ENCODE data around the gene NPHS1.

The NPHS1 gene

GRCh38 chr19:35789978-35790944 lies 62.0 kb downstream of the NPHS1 start:
- no peak overlapping the region for H3K4me3 ChIP-seq (ENCODE audit: low read length)
- no peaks in the 10 kb centered on the region for H3K4me1 ChIP-seq (ENCODE audit: insufficient read depth, low read length)
- no peak overlapping the region for H3K9ac ChIP-seq (ENCODE audit: low read depth, low read length)
- H3K9me3 ChIP-seq (ENCODE audit: insufficient read depth, low read depth, low read length), result no peaks in the 10 kb centered on the region
- H3K27me3 ChIP-seq (ENCODE audit: insufficient read depth, low read length), result peaks cover 10% of the 10 kb centered on the region
- H3K36me3 ChIP-seq (ENCODE audit: insufficient read depth, low read depth, low read length), result no peaks in the 10 kb centered on the region
- H3K27ac ChIP-seq (ENCODE audit: low read length), result no peak overlapping the region

GRCh38 chr19:35789195-35789977 lies 62.9 kb downstream of the NPHS1 start:
- Histone ChIP-seq H3K9ac (ENCODE audit: low read depth, low read length) (no peak overlapping the region), H3K4me3 (ENCODE audit: low read length) (no peak overlapping the region), H3K9me3 (ENCODE audit: insufficient read depth, low read depth, low read length) (no peaks in the 10 kb centered on the region), H3K4me1 (ENCODE audit: insufficient read depth, low read length) (no peaks in the 10 kb centered on the region), H3K36me3 (ENCODE audit: insufficient read depth, low read depth, low read length) (no peaks in the 10 kb centered on the region), H3K27ac (ENCODE audit: low read length) (no peak overlapping the region), H3K27me3 (ENCODE audit: insufficient read depth, low read length) (peaks cover 8% of the 10 kb centered on the region)

- no peaks in the 10 kb centered on the region for H3K4me1 ChIP-seq (ENCODE audit: insufficient read depth, low read length)
- no peak overlapping the region for H3K4me3 ChIP-seq (ENCODE audit: low read length)
- peaks cover 8% of the 10 kb centered on the region for H3K27me3 ChIP-seq (ENCODE audit: insufficient read depth, low read length)
- no peaks in the 10 kb centered on the region for H3K36me3 ChIP-seq (ENCODE audit: insufficient read depth, low read depth, low read length)
- H3K9me3 ChIP-seq (ENCODE audit: insufficient read depth, low read depth, low read length), result no peaks in the 10 kb centered on the region
- no peak overlapping the region for H3K27ac ChIP-seq (ENCODE audit: low read length)
- H3K9ac ChIP-seq (ENCODE audit: low read depth, low read length), result no peak overlapping the region
These were observed 63.9 kb downstream of the NPHS1 start for GRCh38 chr19:35788205-35788960.

- Histone ChIP-seq H3K4me1 (ENCODE audit: insufficient read depth, low read length) (no peaks in the 10 kb centered on the region), H3K27me3 (ENCODE audit: insufficient read depth, low read length) (peaks cover 8% of the 10 kb centered on the region), H3K9ac (ENCODE audit: low read depth, low read length) (no peak overlapping the region), H3K27ac (ENCODE audit: low read length) (no peak overlapping the region), H3K9me3 (ENCODE audit: insufficient read depth, low read depth, low read length) (no peaks in the 10 kb centered on the region), H3K4me3 (ENCODE audit: low read length) (no peak overlapping the region), H3K36me3 (ENCODE audit: insufficient read depth, low read depth, low read length) (no peaks in the 10 kb centered on the region)
These were observed 65.0 kb downstream of the NPHS1 start for GRCh38 chr19:35787227-35787799.

GRCh38 chr19:35786299-35787160 lies 65.8 kb downstream of the NPHS1 start:
- no peak overlapping the region for H3K4me3 ChIP-seq (ENCODE audit: low read length)
- no peak overlapping the region for H3K9ac ChIP-seq (ENCODE audit: low read depth, low read length)
- peaks cover 8% of the 10 kb centered on the region for H3K27me3 ChIP-seq (ENCODE audit: insufficient read depth, low read length)
- no peaks in the 10 kb centered on the region for H3K9me3 ChIP-seq (ENCODE audit: insufficient read depth, low read depth, low read length)
- H3K27ac ChIP-seq (ENCODE audit: low read length), result no peak overlapping the region
- no peaks in the 10 kb centered on the region for H3K4me1 ChIP-seq (ENCODE audit: insufficient read depth, low read length)
- H3K36me3 ChIP-seq (ENCODE audit: insufficient read depth, low read depth, low read length), result no peaks in the 10 kb centered on the region

- Histone ChIP-seq H3K4me1 (ENCODE audit: insufficient read depth, low read length) (no peaks in the 10 kb centered on the region), H3K4me3 (ENCODE audit: low read length) (peak overlapping the region; percentile 70), H3K36me3 (ENCODE audit: insufficient read depth, low read depth, low read length) (no peaks in the 10 kb centered on the region), H3K27ac (ENCODE audit: low read length) (no peak overlapping the region), H3K9me3 (ENCODE audit: insufficient read depth, low read depth, low read length) (no peaks in the 10 kb centered on the region), H3K27me3 (ENCODE audit: insufficient read depth, low read length) (peaks cover 8% of the 10 kb centered on the region), H3K9ac (ENCODE audit: low read depth, low read length) (peak overlapping the region; percentile 51; the same call in 1 of the 2 replicates)
These were observed 67.0 kb downstream of the NPHS1 start for GRCh38 chr19:35785339-35785627.

- Histone ChIP-seq H3K4me1 (ENCODE audit: insufficient read depth, low read length) (no peaks in the 10 kb centered on the region), H3K9ac (ENCODE audit: low read depth, low read length) (peak overlapping the region; percentile 51; the same call in 1 of the 2 replicates), H3K36me3 (ENCODE audit: insufficient read depth, low read depth, low read length) (no peaks in the 10 kb centered on the region), H3K27ac (ENCODE audit: low read length) (no peak overlapping the region), H3K4me3 (ENCODE audit: low read length) (peak overlapping the region; percentile 70), H3K9me3 (ENCODE audit: insufficient read depth, low read depth, low read length) (no peaks in the 10 kb centered on the region), H3K27me3 (ENCODE audit: insufficient read depth, low read length) (peaks cover 8% of the 10 kb centered on the region)
These were observed 67.6 kb downstream of the NPHS1 start for GRCh38 chr19:35784503-35785338.

GRCh38 chr19:35783469-35784434 lies 68.6 kb downstream of the NPHS1 start:
- no peaks in the 10 kb centered on the region for H3K4me1 ChIP-seq (ENCODE audit: insufficient read depth, low read length)
- H3K36me3 ChIP-seq (ENCODE audit: insufficient read depth, low read depth, low read length), result no peaks in the 10 kb centered on the region
- H3K27ac ChIP-seq (ENCODE audit: low read length), result no peak overlapping the region
- no peak overlapping the region for H3K9ac ChIP-seq (ENCODE audit: low read depth, low read length)
- H3K27me3 ChIP-seq (ENCODE audit: insufficient read depth, low read length), result peaks cover 8% of the 10 kb centered on the region
- H3K9me3 ChIP-seq (ENCODE audit: insufficient read depth, low read depth, low read length), result no peaks in the 10 kb centered on the region
- peak overlapping the region; percentile 60; the same call in 1 of the 2 replicates for H3K4me3 ChIP-seq (ENCODE audit: low read length)

GRCh38 chr19:35782589-35782988 lies 69.7 kb downstream of the NPHS1 start:
- H3K4me3 ChIP-seq (ENCODE audit: low read length), result no peak overlapping the region
- peaks cover 16% of the 10 kb centered on the region for H3K27me3 ChIP-seq (ENCODE audit: insufficient read depth, low read length)
- H3K9me3 ChIP-seq (ENCODE audit: insufficient read depth, low read depth, low read length), result no peaks in the 10 kb centered on the region
- H3K27ac ChIP-seq (ENCODE audit: low read length), result no peak overlapping the region
- H3K4me1 ChIP-seq (ENCODE audit: insufficient read depth, low read length), result no peaks in the 10 kb centered on the region; the same call in 1 of the 2 replicates
- H3K9ac ChIP-seq (ENCODE audit: low read depth, low read length), result no peak overlapping the region
- H3K36me3 ChIP-seq (ENCODE audit: insufficient read depth, low read depth, low read length), result no peaks in the 10 kb centered on the region
